Mucosa of stomach (tissue), 1 donor: Measurements from ENCODE around the gene METTL15.
A peak's percentile ranks its signal among the peaks of the same experiment; 100 is the strongest.
"Not testable (repeated sequence)": the region's sequence is repeated elsewhere in the genome, so short reads cannot be mapped to it uniquely, and the experiment has no call there.

Experiments used
- H3K27me3 ChIP-seq: one replicate; pipeline ENCODE4 v1.7.0; 2013; ENCODE audit warnings: mild to moderate bottlenecking, low read length; ENCODE audit not compliant: control insufficient read depth, insufficient read depth
- H3K36me3 ChIP-seq: one replicate; pipeline ENCODE4 v1.7.0; 2013; ENCODE audit warnings: low read length; ENCODE audit not compliant: control insufficient read depth, insufficient read depth
- H3K4me1 ChIP-seq: one replicate; pipeline ENCODE4 v1.7.0; 2013; ENCODE audit warnings: mild to moderate bottlenecking, low read length; ENCODE audit not compliant: control insufficient read depth, insufficient read depth
- H3K4me3 ChIP-seq: one replicate; pipeline ENCODE4 v1.7.0; 2013; ENCODE audit warnings: low read length
- H3K9ac ChIP-seq: one replicate; pipeline ENCODE4 v1.7.0; 2013; ENCODE audit warnings: mild to moderate bottlenecking, low read length, moderate library complexity
- H3K9me3 ChIP-seq: one replicate; pipeline ENCODE4 v1.7.0; 2013; ENCODE audit warnings: mild to moderate bottlenecking, low read length, moderate library complexity; ENCODE audit not compliant: control insufficient read depth
- donor health status: Pancreatic carcinoma.

Gene METTL15

DNA sequence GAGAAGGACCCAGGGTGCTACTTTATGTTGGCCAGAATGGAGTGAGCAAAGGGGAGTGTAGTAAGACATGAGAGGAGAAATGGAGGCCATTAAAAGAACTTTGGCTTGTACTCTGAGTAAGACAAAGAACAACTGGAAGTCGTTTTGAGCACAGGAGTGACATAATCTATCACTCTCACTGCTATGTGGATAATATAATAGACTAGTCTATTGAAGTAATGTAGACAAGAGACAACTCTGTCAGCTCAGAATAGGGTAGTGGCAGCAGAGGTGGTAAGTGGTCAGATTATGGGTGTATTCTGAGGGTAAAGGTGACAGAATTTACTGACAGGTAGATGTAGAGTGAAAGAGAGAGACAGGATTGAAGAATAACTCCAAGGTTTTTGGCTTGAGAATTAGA, 8.5 kb upstream of the METTL15 start:
- Histone ChIP-seq H3K4me1 (no peaks in the 10 kb centered on the region), H3K36me3 (no peaks in the 10 kb centered on the region), H3K9ac (no peak overlapping the region), H3K9me3 (no peaks in the 10 kb centered on the region), H3K4me3 (no peak overlapping the region), H3K27me3 (no peaks in the 10 kb centered on the region)

DNA sequence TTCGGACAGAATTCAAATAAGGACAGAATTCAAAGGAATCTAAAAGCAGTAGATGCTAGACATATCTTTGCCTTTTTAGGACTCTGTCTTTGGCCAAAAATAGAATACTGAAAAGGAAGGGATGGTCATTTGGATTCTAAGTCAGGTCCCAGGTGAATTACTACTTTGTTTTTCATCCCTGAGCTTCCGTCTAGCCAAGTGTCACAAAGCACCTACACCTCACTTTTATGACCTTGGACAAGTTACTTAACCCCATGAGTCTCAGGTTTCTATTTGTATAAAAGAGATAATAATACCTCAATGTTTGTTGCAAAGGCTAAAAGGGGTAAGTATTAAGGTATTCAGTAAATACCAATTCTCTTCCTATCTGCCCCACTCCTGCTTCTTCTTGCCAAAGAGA, 7.5 kb upstream of the METTL15 start:
- H3K4me3 ChIP-seq: no peak overlapping the region
- H3K4me1 ChIP-seq: no peaks in the 10 kb centered on the region
- H3K9me3 ChIP-seq: no peaks in the 10 kb centered on the region
- H3K9ac ChIP-seq: no peak overlapping the region
- no peaks in the 10 kb centered on the region for H3K27me3 ChIP-seq
- H3K36me3 ChIP-seq: no peaks in the 10 kb centered on the region

DNA sequence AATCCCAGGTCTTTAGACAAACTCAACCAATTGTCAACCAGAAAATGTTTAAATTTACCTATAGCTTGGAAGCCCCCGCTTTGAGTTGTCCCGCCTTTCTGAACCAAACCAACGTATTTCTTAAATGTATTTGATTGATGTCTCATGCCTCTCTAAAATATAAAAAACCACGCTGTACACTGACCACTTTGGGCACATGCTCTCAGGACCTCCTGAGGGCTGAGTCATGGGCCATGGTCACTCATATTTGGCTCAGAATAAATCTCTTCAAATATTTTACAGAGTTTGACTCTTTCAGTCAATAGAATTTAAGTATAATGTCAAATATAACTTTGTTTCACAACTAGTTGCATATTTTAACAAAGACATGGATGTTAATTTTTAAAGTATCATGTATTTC, 5.9 kb upstream of the METTL15 start:
- H3K4me1 ChIP-seq, H3K4me3 ChIP-seq: not testable (repeated sequence)

DNA sequence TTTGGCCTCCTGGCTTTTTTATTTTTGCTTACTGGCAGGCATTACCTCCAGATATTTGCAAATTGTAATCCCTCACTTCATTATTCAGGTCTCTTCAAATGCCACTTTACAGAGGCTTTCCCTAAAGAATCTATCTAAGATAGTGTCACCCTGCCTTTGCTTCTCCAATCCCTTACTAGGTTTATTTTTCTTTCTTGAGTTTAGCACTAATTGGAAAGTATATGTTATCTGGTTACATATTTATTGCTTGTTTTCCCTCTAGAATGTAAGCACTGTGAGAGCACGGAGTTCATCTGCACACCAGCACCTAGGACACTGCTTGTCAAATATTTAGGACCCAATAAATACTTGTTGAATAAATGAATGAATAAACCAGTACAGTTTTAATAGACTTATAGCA, 3.8 kb upstream of the METTL15 start:
- H3K9ac ChIP-seq: no peak overlapping the region
- H3K27me3 ChIP-seq: no peaks in the 10 kb centered on the region
- H3K4me3 ChIP-seq: no peak overlapping the region
- no peaks in the 10 kb centered on the region for H3K36me3 ChIP-seq
- no peaks in the 10 kb centered on the region for H3K4me1 ChIP-seq
- no peaks in the 10 kb centered on the region for H3K9me3 ChIP-seq

More for the DNA sequence above, 5.9 kb upstream of the METTL15 start:
- H3K9ac ChIP-seq, H3K9me3 ChIP-seq, H3K27me3 ChIP-seq, H3K36me3 ChIP-seq: not testable (repeated sequence)

DNA sequence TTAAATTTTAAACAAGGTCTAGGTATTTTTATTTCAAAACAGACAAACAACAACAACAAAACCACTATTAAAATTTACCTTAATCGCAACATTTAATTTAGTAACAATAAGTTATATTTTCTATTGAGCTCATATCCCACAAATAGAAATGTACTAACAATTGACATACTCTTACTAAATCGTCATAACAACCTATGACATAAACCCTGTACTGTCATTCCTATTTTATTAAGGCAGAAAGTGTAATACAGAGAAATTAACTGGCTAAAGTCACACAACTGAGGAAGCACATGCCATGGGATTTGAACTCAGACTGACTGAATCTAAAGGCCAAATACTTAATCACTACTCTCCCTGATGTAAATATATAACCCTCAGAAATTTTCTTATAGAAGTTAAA, 3.2 kb upstream of the METTL15 start:
- Histone ChIP-seq H3K27me3 (no peaks in the 10 kb centered on the region), H3K9ac (no peak overlapping the region), H3K4me1 (no peaks in the 10 kb centered on the region), H3K36me3 (no peaks in the 10 kb centered on the region), H3K9me3 (no peaks in the 10 kb centered on the region), H3K4me3 (no peak overlapping the region)

DNA sequence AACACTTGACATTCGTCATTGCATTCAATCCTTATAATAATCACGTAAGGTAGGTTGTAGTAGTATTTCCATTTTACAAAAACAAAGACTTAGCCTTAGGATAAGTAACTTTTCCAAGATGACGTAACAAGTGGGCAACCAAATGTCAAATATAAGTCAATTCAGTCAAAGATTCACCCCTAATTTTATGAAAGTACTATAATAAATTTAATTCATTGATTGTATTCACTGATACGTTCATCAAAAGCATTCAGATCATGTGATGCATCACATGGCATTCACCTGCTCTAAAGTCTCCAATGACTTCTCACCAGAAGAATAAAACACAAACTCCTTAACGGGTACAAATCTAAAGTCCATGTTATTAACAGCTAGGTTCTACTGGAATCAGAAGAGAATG, 2.3 kb upstream of the METTL15 start:
- H3K9me3 ChIP-seq: no peaks in the 10 kb centered on the region
- H3K27me3 ChIP-seq: no peaks in the 10 kb centered on the region
- H3K4me1 ChIP-seq: no peaks in the 10 kb centered on the region
- H3K9ac ChIP-seq: no peak overlapping the region
- no peaks in the 10 kb centered on the region for H3K36me3 ChIP-seq
- H3K4me3 ChIP-seq: no peak overlapping the region

DNA sequence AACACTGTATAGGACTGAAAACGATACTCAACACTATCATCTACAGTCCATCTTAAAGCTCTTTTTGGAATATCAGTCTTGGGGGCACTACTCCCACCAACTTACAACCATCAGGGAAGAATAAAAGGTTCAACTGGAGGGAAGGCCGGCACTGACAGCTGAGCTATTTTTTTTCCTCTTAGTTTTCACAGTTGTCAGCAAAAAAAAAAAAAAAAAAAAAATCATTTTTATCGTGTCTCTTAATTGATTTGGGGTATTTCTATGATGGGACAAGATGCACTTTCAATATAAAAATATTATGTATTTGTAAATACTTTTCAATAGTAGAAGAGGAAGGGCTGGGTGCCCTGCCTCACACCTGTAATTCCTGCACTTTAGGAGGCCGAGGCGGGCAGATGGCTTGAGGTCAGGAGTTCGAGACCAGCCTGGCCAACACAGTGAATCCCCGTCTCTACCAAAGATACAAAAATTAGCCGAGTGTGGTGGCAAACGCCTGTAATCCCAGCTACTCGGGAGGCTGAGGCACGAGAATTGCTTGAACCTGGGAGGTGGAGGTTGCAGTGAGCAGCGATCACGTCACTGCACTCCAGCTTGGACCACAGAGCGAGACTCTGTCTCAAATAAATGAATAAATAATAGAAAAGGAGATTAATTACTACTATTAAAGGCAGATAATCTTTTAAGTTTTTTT, 1.7 kb upstream of the METTL15 start:
- H3K4me1 ChIP-seq: no peaks in the 10 kb centered on the region
- H3K4me3 ChIP-seq: no peak overlapping the region
- H3K9me3 ChIP-seq: no peaks in the 10 kb centered on the region
- H3K36me3 ChIP-seq: no peaks in the 10 kb centered on the region
- no peaks in the 10 kb centered on the region for H3K27me3 ChIP-seq
- H3K9ac ChIP-seq: peak overlapping the region; percentile 77

DNA sequence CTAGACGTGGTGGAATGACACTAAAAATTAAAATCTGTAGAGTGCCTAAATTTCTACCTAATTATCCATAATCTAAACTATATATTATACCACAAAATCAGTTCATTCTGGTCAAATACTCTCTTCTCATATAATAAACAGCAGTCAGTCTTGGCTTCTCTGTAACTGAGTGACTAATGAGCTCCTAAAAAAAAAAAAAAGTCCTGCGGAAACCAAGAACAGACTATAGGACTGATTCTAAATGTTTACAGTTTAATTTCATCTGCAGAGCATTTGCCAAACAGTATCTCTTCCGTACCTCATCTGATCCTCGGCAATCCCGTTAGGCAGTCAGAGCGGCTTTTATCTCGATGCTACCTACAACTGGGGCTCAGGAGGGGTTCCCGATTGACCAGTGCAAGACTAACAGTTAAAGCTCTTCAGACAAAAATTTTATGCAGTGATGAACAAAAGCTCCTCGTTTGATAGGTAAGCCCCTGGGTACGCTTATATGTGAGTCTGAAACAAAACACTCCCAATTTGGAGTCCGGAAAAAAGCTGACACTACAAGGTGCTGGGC, 918 bp upstream of the METTL15 start:
- Histone ChIP-seq H3K27me3 (no peaks in the 10 kb centered on the region), H3K4me3 (peak overlapping the region; percentile 68), H3K9me3 (no peaks in the 10 kb centered on the region), H3K4me1 (no peaks in the 10 kb centered on the region), H3K9ac (peak overlapping the region; percentile 77), H3K36me3 (no peaks in the 10 kb centered on the region)

DNA sequence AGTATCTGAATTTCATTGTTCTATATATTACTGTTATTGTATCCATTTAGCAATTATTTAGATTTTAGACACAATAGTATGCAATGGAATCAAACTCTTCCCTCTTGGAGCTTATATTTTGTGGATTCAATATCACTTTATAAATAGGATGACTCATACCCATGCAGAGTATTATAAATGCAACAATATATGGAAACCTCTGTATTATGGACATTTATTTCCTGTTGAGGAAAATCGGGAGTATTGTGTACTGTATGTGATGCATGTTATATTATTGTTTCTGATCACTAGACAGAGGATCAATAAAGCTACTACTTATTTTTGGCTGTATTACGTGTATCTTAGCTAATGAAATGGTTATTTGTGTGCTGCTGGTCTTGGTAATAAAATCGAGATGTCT, 770 bp downstream of the METTL15 start:
- H3K4me1 ChIP-seq: no peaks in the 10 kb centered on the region
- H3K9ac ChIP-seq: peak overlapping the region; percentile 66
- H3K4me3 ChIP-seq: peak overlapping the region; percentile 68
- H3K27me3 ChIP-seq: no peaks in the 10 kb centered on the region
- H3K9me3 ChIP-seq: no peaks in the 10 kb centered on the region
- H3K36me3 ChIP-seq: no peaks in the 10 kb centered on the region

DNA sequence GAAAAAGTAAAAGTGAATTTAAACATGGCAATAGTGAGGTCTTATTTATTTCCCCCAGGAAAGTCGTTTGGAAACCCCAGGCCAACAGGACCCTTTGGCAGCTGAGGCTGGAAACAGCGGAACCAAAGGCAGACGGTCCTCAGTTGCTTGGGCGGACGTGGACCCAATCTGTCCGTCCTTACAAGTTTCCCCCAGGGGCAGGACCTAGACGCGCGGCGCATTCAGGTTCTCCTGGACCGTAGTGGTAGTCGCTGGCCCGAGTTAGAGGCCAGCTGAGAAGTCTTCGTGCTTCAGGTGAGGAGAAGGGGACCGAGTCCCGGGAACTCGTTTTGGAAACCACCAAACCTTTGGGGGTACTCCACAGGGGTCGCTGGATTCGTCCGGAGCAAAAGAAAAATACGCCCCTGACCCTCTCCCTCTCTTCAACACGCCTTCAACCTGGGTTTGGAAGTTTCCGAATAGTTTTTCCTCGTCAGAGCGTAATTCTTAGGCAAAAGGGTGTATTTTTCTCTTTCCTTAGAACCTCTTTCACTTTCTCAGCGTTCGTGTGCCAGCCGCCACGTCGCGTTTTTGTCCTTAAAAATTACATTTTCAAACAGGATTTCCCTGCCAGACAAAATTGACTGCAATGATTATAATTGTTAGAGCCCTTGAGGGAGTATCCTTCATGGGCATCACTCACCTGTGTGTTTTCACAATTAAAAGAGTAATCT, 2.1 kb downstream of the METTL15 start:
- H3K9ac ChIP-seq: peak overlapping the region; percentile 93
- H3K9me3 ChIP-seq: no peaks in the 10 kb centered on the region
- H3K27me3 ChIP-seq: no peaks in the 10 kb centered on the region
- peak overlapping the region; percentile 56 for H3K4me3 ChIP-seq
- no peaks in the 10 kb centered on the region for H3K4me1 ChIP-seq
- H3K36me3 ChIP-seq: no peaks in the 10 kb centered on the region

DNA sequence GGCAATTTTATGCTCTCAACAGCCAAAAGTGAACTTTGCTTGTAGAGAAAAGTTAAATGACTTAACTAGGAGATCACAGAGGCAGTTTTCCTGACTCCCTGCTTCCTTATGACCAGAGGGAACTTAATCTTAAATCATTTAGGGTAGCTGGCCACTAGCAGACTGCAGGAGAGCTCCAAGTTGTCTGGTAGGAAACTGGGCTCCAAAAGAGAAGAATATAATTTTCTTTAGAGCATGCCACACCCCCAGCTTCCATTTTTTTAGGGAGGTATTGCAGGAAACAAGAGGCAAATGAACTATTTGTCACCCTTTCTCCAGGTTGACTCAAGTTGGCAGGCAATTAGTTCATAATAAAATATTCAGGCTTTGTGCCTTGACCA, 2.6 kb downstream of the METTL15 start:
- peak overlapping the region; percentile 56 for H3K4me3 ChIP-seq
- H3K9ac ChIP-seq: peak overlapping the region; percentile 93
- H3K4me1 ChIP-seq: no peaks in the 10 kb centered on the region

DNA sequence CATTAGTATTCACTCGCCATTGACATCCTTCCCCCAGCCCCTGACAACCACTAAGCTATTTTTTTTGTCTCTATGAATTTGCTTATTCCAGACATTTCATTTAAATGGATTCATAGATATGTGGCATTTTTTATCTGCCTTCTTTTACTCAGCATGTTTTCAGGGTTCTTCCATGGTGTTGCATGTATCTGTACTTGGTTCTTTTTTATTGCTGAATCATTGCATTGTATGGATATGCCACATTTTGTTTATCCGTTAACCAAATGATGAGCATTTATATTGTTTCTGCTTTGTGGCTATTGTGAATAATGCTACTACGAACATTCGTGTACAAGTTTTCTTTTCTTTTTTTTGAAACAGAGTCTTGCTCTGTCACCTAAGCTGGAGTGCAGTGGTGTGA, 5.9 kb downstream of the METTL15 start:
- Histone ChIP-seq H3K27me3 (no peaks in the 10 kb centered on the region), H3K4me3 (no peak overlapping the region), H3K4me1 (no peaks in the 10 kb centered on the region), H3K9me3 (no peaks in the 10 kb centered on the region), H3K9ac (no peak overlapping the region), H3K36me3 (no peaks in the 10 kb centered on the region)

More for the DNA sequence above, 2.6 kb downstream of the METTL15 start:
- H3K36me3 ChIP-seq: no peaks in the 10 kb centered on the region
- H3K27me3 ChIP-seq: no peaks in the 10 kb centered on the region
- no peaks in the 10 kb centered on the region for H3K9me3 ChIP-seq
